ENCODE measurements around the gene MTPN. TPM values are rescaled to one million over a fixed set of nuclear protein-coding genes. Genes with fewer than 3 reads are reported as not detected.

The MTPN gene
- total RNA-seq, 3 donors from 2014 or later, result 66.5 to 97.0 (median 85.5) TPM

- no peak overlapping the region for H3K4me3 ChIP-seq
- no peaks in the 10 kb centered on the region for H3K9me3 ChIP-seq
- TF ChIP-seq POLR2A (IDR thresholded peaks at IDR 0.05), result no peak
- no peak for TF ChIP-seq CTCF (IDR thresholded peaks at IDR 0.05)
- TF ChIP-seq POLR2AphosphoS5 (IDR thresholded peaks at IDR 0.05), result no peak
- DNase-seq (ENCODE audit: low spot score in 2 of 2), result no peak
- intact Hi-C loops (cut with DNase I; ENCODE audit: low total_unique reads), result no loop called here
- H3K27me3 ChIP-seq, result no peaks in the 10 kb centered on the region
- H3K36me3 ChIP-seq, result no peaks in the 10 kb centered on the region
- no peaks in the 10 kb centered on the region for H3K4me1 ChIP-seq
- H3K27ac ChIP-seq, result no peak overlapping the region
Observed at GRCh38 chr7:135950429-135950828, 26.7 kb downstream of the MTPN start.

- no peaks in the 10 kb centered on the region for H3K36me3 ChIP-seq
- H3K9me3 ChIP-seq, result no peaks in the 10 kb centered on the region
- H3K4me1 ChIP-seq, result no peaks in the 10 kb centered on the region
Observed at GRCh38 chr7:135946289-135947055, 30.7 kb downstream of the MTPN start.

GRCh38 chr7:135944753-135945152, 32.4 kb downstream of the MTPN start:
- H3K4me3 ChIP-seq, result no peak overlapping the region
- intact Hi-C loops (cut with DNase I; ENCODE audit: low total_unique reads), result no loop called here
- TF ChIP-seq POLR2A (IDR thresholded peaks at IDR 0.05) (no peak), POLR2AphosphoS5 (IDR thresholded peaks at IDR 0.05) (no peak), CTCF (IDR thresholded peaks at IDR 0.05) (no peak)
- DNase-seq (ENCODE audit: low spot score in 2 of 2), result no peak
- no peak overlapping the region for H3K27ac ChIP-seq
- no peaks in the 10 kb centered on the region for H3K9me3 ChIP-seq
- H3K36me3 ChIP-seq, result no peaks in the 10 kb centered on the region
- H3K4me1 ChIP-seq, result no peaks in the 10 kb centered on the region
- no peaks in the 10 kb centered on the region for H3K27me3 ChIP-seq

More at GRCh38 chr7:135946289-135947055, 30.7 kb downstream of the MTPN start:
- no peak for DNase-seq (ENCODE audit: low spot score in 2 of 2)
- intact Hi-C loops (cut with DNase I; ENCODE audit: low total_unique reads), result no loop called here
- Histone ChIP-seq H3K4me3 (no peak overlapping the region), H3K27me3 (no peaks in the 10 kb centered on the region), H3K27ac (no peak overlapping the region)
- TF ChIP-seq POLR2AphosphoS5 (IDR thresholded peaks at IDR 0.05) (no peak), CTCF (IDR thresholded peaks at IDR 0.05) (no peak), POLR2A (IDR thresholded peaks at IDR 0.05) (no peak)

GRCh38 chr7:135943134-135943879, 33.9 kb downstream of the MTPN start:
- TF ChIP-seq POLR2A (IDR thresholded peaks at IDR 0.05) (no peak), CTCF (IDR thresholded peaks at IDR 0.05) (no peak), POLR2AphosphoS5 (IDR thresholded peaks at IDR 0.05) (no peak)
- Histone ChIP-seq H3K4me3 (no peak overlapping the region), H3K9me3 (no peaks in the 10 kb centered on the region), H3K36me3 (no peaks in the 10 kb centered on the region), H3K27me3 (no peaks in the 10 kb centered on the region), H3K27ac (no peak overlapping the region), H3K4me1 (no peaks in the 10 kb centered on the region)
- intact Hi-C loops (cut with DNase I; ENCODE audit: low total_unique reads), result no loop called here
- DNase-seq (ENCODE audit: low spot score in 2 of 2), result no peak

GRCh38 chr7:135942614-135943013, 34.5 kb downstream of the MTPN start:
- intact Hi-C loops (cut with DNase I; ENCODE audit: low total_unique reads), result no loop called here
- Histone ChIP-seq H3K4me3 (no peak overlapping the region), H3K9me3 (no peaks in the 10 kb centered on the region), H3K27ac (no peak overlapping the region), H3K4me1 (no peaks in the 10 kb centered on the region), H3K36me3 (no peaks in the 10 kb centered on the region), H3K27me3 (no peaks in the 10 kb centered on the region)
- DNase-seq (ENCODE audit: low spot score in 2 of 2), result no peak
- TF ChIP-seq POLR2A (IDR thresholded peaks at IDR 0.05) (no peak), POLR2AphosphoS5 (IDR thresholded peaks at IDR 0.05) (no peak), CTCF (IDR thresholded peaks at IDR 0.05) (no peak)

Measured in breast epithelium (tissue), 4 donors.